Activated B cell treated with CpG ODN at 0.5 μM for 24 hours (primary cell): ENCODE results near the gene KAZN. TPM values are rescaled to one million over a fixed set of nuclear protein-coding genes. Genes with fewer than 3 reads are reported as not detected.
A peak's percentile ranks its signal among the peaks of the same experiment; 100 is the strongest.

Experiments
- ATAC-seq: fragments of 200-7000 bp; cut with Tn5 transposase; one replicate; pipeline ENCODE4 v1.10.0; 2021; ENCODE audit warnings: low read depth, mild to moderate bottlenecking, moderate library complexity
- CTCF ChIA-PET: fragments of 350-600 bp; sonication (Branson Sonifier 250); formaldehyde crosslinking; loops from one replicate; lab custom pipeline; 2021; ENCODE audit warnings: antibody characterized with exemption; lab: Charles Lee
- POLR2A ChIA-PET: fragments of 350-600 bp; sonication (Branson Sonifier 250); formaldehyde crosslinking; loops from one replicate; lab custom pipeline; 2021; ENCODE audit warnings: antibody characterized with exemption; lab: Charles Lee
- DNase-seq: peaks from one replicate; pipeline ENCODE4 v3.0.0; 2022
- H3K27ac Mint-ChIP-seq: one replicate; pipeline ENCODE4 v1.8.0; 2020; ENCODE audit warnings: mixed read lengths
- H3K27me3 Mint-ChIP-seq: one replicate; pipeline ENCODE4 v1.8.0; 2021; ENCODE audit warnings: mixed read lengths
- H3K36me3 Mint-ChIP-seq: one replicate; pipeline ENCODE4 v1.8.0; 2021; ENCODE audit warnings: low read depth, mixed read lengths
- H3K4me1 Mint-ChIP-seq: one replicate; pipeline ENCODE4 v1.8.0; 2021; ENCODE audit warnings: mixed read lengths
- H3K4me3 Mint-ChIP-seq: one replicate; pipeline ENCODE4 v1.8.0; 2020; ENCODE audit warnings: mild to moderate bottlenecking, mixed read lengths
- H3K9me3 Mint-ChIP-seq: one replicate; pipeline ENCODE4 v1.8.0; 2020; ENCODE audit warnings: mixed read lengths
- CTCF ChIP-seq: fragments of 200-600 bp; IDR thresholded peaks from one replicate; pipeline ENCODE4 v1.8.0; 2022; ENCODE audit warnings: antibody characterized with exemption, mild to moderate bottlenecking
- intact Hi-C: fragments of 100-400 bp; cut with micrococcal nuclease; formaldehyde crosslinking; loops from one replicate; pipeline ENCODE4 v1.15.1; 2024
- total RNA-seq: library from RNA; stranded (reverse); gene quantifications from 2 replicates; pipeline ENCODE4 v1.2.3, GENCODE V29; 2022

The KAZN gene
- total RNA-seq, 1 donor from 2014 or later: 0.73 TPM

- ChIA-PET POLR2A (no interaction called here), CTCF (no interaction called here)
- Mint-ChIP-seq H3K4me1 (peaks cover 9% of the 10 kb centered on the region), H3K27me3 (peaks cover 43% of the 10 kb centered on the region), H3K4me3 (no peak overlapping the region), H3K9me3 (no peaks in the 10 kb centered on the region), H3K27ac (no peak overlapping the region), H3K36me3 (no peaks in the 10 kb centered on the region)
- TF ChIP-seq CTCF: no peak
- ATAC-seq (no peak), DNase-seq (no peak)
- intact Hi-C loops: no loop called here
Measured at GRCh38 chr1:14596591-14596990, 1.9 kb upstream of the KAZN start.

GRCh38 chr1:14597343-14598006, 1.0 kb upstream of the KAZN start:
- ATAC-seq (no peak), DNase-seq (no peak)
- H3K4me1 Mint-ChIP-seq: peaks cover 9% of the 10 kb centered on the region
- H3K27me3 Mint-ChIP-seq: peaks cover 44% of the 10 kb centered on the region
- CTCF ChIA-PET: no interaction called here
- no peaks in the 10 kb centered on the region for H3K36me3 Mint-ChIP-seq
- intact Hi-C loops: no loop called here
- no peak overlapping the region for H3K27ac Mint-ChIP-seq
- TF ChIP-seq CTCF: no peak
- POLR2A ChIA-PET: no interaction called here
- no peak overlapping the region for H3K4me3 Mint-ChIP-seq
- H3K9me3 Mint-ChIP-seq: no peaks in the 10 kb centered on the region

GRCh38 chr1:14598007-14598497, 433 bp upstream of the KAZN start:
- ChIA-PET CTCF (no interaction called here), POLR2A (no interaction called here)
- Mint-ChIP-seq H3K27ac (no peak overlapping the region), H3K9me3 (no peaks in the 10 kb centered on the region), H3K36me3 (no peaks in the 10 kb centered on the region), H3K4me1 (peaks cover 9% of the 10 kb centered on the region), H3K27me3 (peaks cover 48% of the 10 kb centered on the region), H3K4me3 (peak overlapping the region; percentile 36)
- intact Hi-C loops: no loop called here
- ATAC-seq: no peak
- no peak for DNase-seq
- TF ChIP-seq CTCF: no peak

- Mint-ChIP-seq H3K4me1 (peaks cover 9% of the 10 kb centered on the region), H3K27ac (no peak overlapping the region), H3K27me3 (peaks cover 54% of the 10 kb centered on the region), H3K36me3 (no peaks in the 10 kb centered on the region), H3K4me3 (peak overlapping the region; percentile 17), H3K9me3 (no peaks in the 10 kb centered on the region)
- CTCF ChIA-PET: no interaction called here
- intact Hi-C loops: no loop called here
- POLR2A ChIA-PET: no interaction called here
- TF ChIP-seq CTCF: no peak
- DNase-seq (no peak), ATAC-seq (no peak)
Measured at GRCh38 chr1:14599183-14599791, 802 bp downstream of the KAZN start.

GRCh38 chr1:14599800-14600199, 1.3 kb downstream of the KAZN start:
- no peaks in the 10 kb centered on the region for H3K9me3 Mint-ChIP-seq
- no peaks in the 10 kb centered on the region for H3K36me3 Mint-ChIP-seq
- POLR2A ChIA-PET: no interaction called here
- CTCF ChIA-PET: no interaction called here
- no peak overlapping the region for H3K27ac Mint-ChIP-seq
- DNase-seq (no peak), ATAC-seq (peak; percentile 52)
- intact Hi-C loops: no loop called here
- peak overlapping the region; percentile 17 for H3K4me3 Mint-ChIP-seq
- peaks cover 9% of the 10 kb centered on the region for H3K4me1 Mint-ChIP-seq
- no peak for TF ChIP-seq CTCF
- peaks cover 58% of the 10 kb centered on the region for H3K27me3 Mint-ChIP-seq
